ENCODE data around the gene GPR176.
"Not testable (repeated sequence)": the region's sequence is repeated elsewhere in the genome, so short reads cannot be mapped to it uniquely, and the experiment has no call there.

GPR176 gene

GRCh38 chr15:39823634-39824033, 96.4 kb downstream of the GPR176 start:
- no peak for TF ChIP-seq LEF1 (IDR thresholded peaks at IDR 0.05; ENCODE audit: borderline replicate concordance)
- CTCF ChIA-PET = no interaction called here
- POLR2A ChIA-PET = no interaction called here
- DNase-seq (ENCODE audit: extremely low spot score) = no peak

GRCh38 chr15:39820050-39820602, 99.9 kb downstream of the GPR176 start:
- TF ChIP-seq ELF4 (IDR thresholded peaks at IDR 0.05) (no peak), FOXM1 (IDR thresholded peaks at IDR 0.05; ENCODE audit: borderline replicate concordance) (no peak), CTBP1 (IDR thresholded peaks at IDR 0.05; ENCODE audit: borderline replicate concordance) (no peak), PKNOX1 (IDR thresholded peaks at IDR 0.05) (no peak), FOXA1 (IDR thresholded peaks at IDR 0.05) (no peak), ZNF384 (IDR thresholded peaks at IDR 0.05) (no peak), NFRKB (IDR thresholded peaks at IDR 0.05) (no peak), BHLHE40 (IDR thresholded peaks at IDR 0.05; ENCODE audit: borderline replicate concordance) (no peak), TARDBP (IDR thresholded peaks at IDR 0.05) (no peak), L3MBTL2 (conservative IDR thresholded peaks at IDR 0.05) (no peak)
- DNase-seq (ENCODE audit: extremely low spot score) = no peak
- ChIA-PET CTCF (no interaction called here), POLR2A (no interaction called here)

GRCh38 chr15:39819533-39819932, 100.5 kb downstream of the GPR176 start:
- no peak for DNase-seq (ENCODE audit: extremely low spot score)
- ChIA-PET CTCF (no interaction called here), POLR2A (no interaction called here)
- TF ChIP-seq SUZ12 (IDR thresholded peaks at IDR 0.05) = no peak
- no peak for TF ChIP-seq NFRKB (IDR thresholded peaks at IDR 0.05)
- no peak for TF ChIP-seq CTBP1 (IDR thresholded peaks at IDR 0.05; ENCODE audit: borderline replicate concordance)
- no peak for TF ChIP-seq LEF1 (IDR thresholded peaks at IDR 0.05; ENCODE audit: borderline replicate concordance)
- TF ChIP-seq BHLHE40 (IDR thresholded peaks at IDR 0.05; ENCODE audit: borderline replicate concordance) = no peak
- TF ChIP-seq L3MBTL2 (conservative IDR thresholded peaks at IDR 0.05) = no peak
- no peak for TF ChIP-seq HDGF (IDR thresholded peaks at IDR 0.05; ENCODE audit: borderline replicate concordance)
- no peak for TF ChIP-seq TARDBP (IDR thresholded peaks at IDR 0.05)
- no peak for TF ChIP-seq ARNT (IDR thresholded peaks at IDR 0.05)
- no peak for TF ChIP-seq ELF4 (IDR thresholded peaks at IDR 0.05)
- no peak for TF ChIP-seq ZNF384 (IDR thresholded peaks at IDR 0.05)
- TF ChIP-seq FOXK2 (IDR thresholded peaks at IDR 0.05) = no peak
- no peak for TF ChIP-seq FOXA1 (IDR thresholded peaks at IDR 0.05)

- no peak for DNase-seq (ENCODE audit: extremely low spot score)
- POLR2A ChIA-PET = no interaction called here
- TF ChIP-seq L3MBTL2 (conservative IDR thresholded peaks at IDR 0.05) (no peak), ARNT (IDR thresholded peaks at IDR 0.05) (no peak), ZNF384 (IDR thresholded peaks at IDR 0.05) (no peak), PKNOX1 (IDR thresholded peaks at IDR 0.05) (no peak), NFRKB (IDR thresholded peaks at IDR 0.05) (no peak), TARDBP (IDR thresholded peaks at IDR 0.05) (no peak), SUZ12 (IDR thresholded peaks at IDR 0.05) (no peak), CTBP1 (IDR thresholded peaks at IDR 0.05; ENCODE audit: borderline replicate concordance) (no peak), FOXA1 (IDR thresholded peaks at IDR 0.05) (no peak), LEF1 (IDR thresholded peaks at IDR 0.05; ENCODE audit: borderline replicate concordance) (no peak), ELF4 (IDR thresholded peaks at IDR 0.05) (no peak)
- CTCF ChIA-PET = no interaction called here
Measured at GRCh38 chr15:39817892-39818291, 102.2 kb downstream of the GPR176 start.

- ChIA-PET CTCF (no interaction called here), POLR2A (interaction anchor here (0.6 kb wide), 1 partner anchor 9 kb away, joined by 3 read pairs; no protein-coding TSS in a partner anchor)
- TF ChIP-seq FOXK2 (IDR thresholded peaks at IDR 0.05) = no peak
- TF ChIP-seq SP1 (IDR thresholded peaks at IDR 0.05) = no peak
- no peak for TF ChIP-seq NFRKB (IDR thresholded peaks at IDR 0.05)
- no peak for TF ChIP-seq FOXA1 (IDR thresholded peaks at IDR 0.05)
- TF ChIP-seq LEF1 (IDR thresholded peaks at IDR 0.05; ENCODE audit: borderline replicate concordance) = no peak
- TF ChIP-seq ZNF384 (IDR thresholded peaks at IDR 0.05) = no peak
- TF ChIP-seq ELF4 (IDR thresholded peaks at IDR 0.05) = no peak
- no peak for TF ChIP-seq ARNT (IDR thresholded peaks at IDR 0.05)
- TF ChIP-seq BHLHE40 (IDR thresholded peaks at IDR 0.05; ENCODE audit: borderline replicate concordance) = no peak
- TF ChIP-seq L3MBTL2 (conservative IDR thresholded peaks at IDR 0.05) = no peak
- no peak for TF ChIP-seq FOXM1 (IDR thresholded peaks at IDR 0.05; ENCODE audit: borderline replicate concordance)
- TF ChIP-seq HDGF (IDR thresholded peaks at IDR 0.05; ENCODE audit: borderline replicate concordance) = no peak
- TF ChIP-seq TARDBP (IDR thresholded peaks at IDR 0.05) = no peak
- no peak for TF ChIP-seq PKNOX1 (IDR thresholded peaks at IDR 0.05)
- TF ChIP-seq CTBP1 (IDR thresholded peaks at IDR 0.05; ENCODE audit: borderline replicate concordance) = no peak
- no peak for TF ChIP-seq SUZ12 (IDR thresholded peaks at IDR 0.05)
- DNase-seq (ENCODE audit: extremely low spot score) = no peak
Measured at GRCh38 chr15:39814489-39814888, 105.6 kb downstream of the GPR176 start.

- POLR2A ChIA-PET; DNase-seq (ENCODE audit: extremely low spot score); CTCF ChIA-PET: not testable (repeated sequence)
Measured at GRCh38 chr15:39812651-39813050, 107.4 kb downstream of the GPR176 start.

- ChIA-PET POLR2A (no interaction called here), CTCF (no interaction called here)
- no peak for DNase-seq (ENCODE audit: extremely low spot score)
- TF ChIP-seq FOXM1 (IDR thresholded peaks at IDR 0.05; ENCODE audit: borderline replicate concordance) = no peak
- TF ChIP-seq SUZ12 (IDR thresholded peaks at IDR 0.05) = no peak
- TF ChIP-seq NFRKB (IDR thresholded peaks at IDR 0.05) = no peak
- TF ChIP-seq ELF4 (IDR thresholded peaks at IDR 0.05) = no peak
- no peak for TF ChIP-seq ARNT (IDR thresholded peaks at IDR 0.05)
- no peak for TF ChIP-seq FOXA1 (IDR thresholded peaks at IDR 0.05)
- no peak for TF ChIP-seq BHLHE40 (IDR thresholded peaks at IDR 0.05; ENCODE audit: borderline replicate concordance)
- no peak for TF ChIP-seq ZNF384 (IDR thresholded peaks at IDR 0.05)
- TF ChIP-seq FOXK2 (IDR thresholded peaks at IDR 0.05) = no peak
- no peak for TF ChIP-seq PKNOX1 (IDR thresholded peaks at IDR 0.05)
- no peak for TF ChIP-seq HDGF (IDR thresholded peaks at IDR 0.05; ENCODE audit: borderline replicate concordance)
- no peak for TF ChIP-seq L3MBTL2 (conservative IDR thresholded peaks at IDR 0.05)
- no peak for TF ChIP-seq CTBP1 (IDR thresholded peaks at IDR 0.05; ENCODE audit: borderline replicate concordance)
- no peak for TF ChIP-seq LEF1 (IDR thresholded peaks at IDR 0.05; ENCODE audit: borderline replicate concordance)
- no peak for TF ChIP-seq TARDBP (IDR thresholded peaks at IDR 0.05)
- no peak for TF ChIP-seq SP1 (IDR thresholded peaks at IDR 0.05)
Measured at GRCh38 chr15:39808909-39809308, 111.2 kb downstream of the GPR176 start.

Measured in HEK293T (cell line).